Hindlimb muscle (tissue), 1 donor: ENCODE data around the gene ARVCF. TPM values are rescaled to one million over a fixed set of nuclear protein-coding genes. Genes with fewer than 3 reads are reported as not detected.
"Not testable (repeated sequence)": the region's sequence is repeated elsewhere in the genome, so short reads cannot be mapped to it uniquely, and the experiment has no call there.

Source experiments
- DNase-seq: peaks from one replicate; pipeline ENCODE4 v3.0.0-alpha.2; 2013
- polyA plus RNA-seq: library from polyadenylated mRNA; unstranded; fragments of 120-200 nt; gene quantifications from one replicate; pipeline ENCODE4 v1.2.1, GENCODE V29; 2013; ENCODE audit not compliant: insufficient read length

Gene ARVCF
- polyA plus RNA-seq, 1 donor: 134 TPM

DNA sequence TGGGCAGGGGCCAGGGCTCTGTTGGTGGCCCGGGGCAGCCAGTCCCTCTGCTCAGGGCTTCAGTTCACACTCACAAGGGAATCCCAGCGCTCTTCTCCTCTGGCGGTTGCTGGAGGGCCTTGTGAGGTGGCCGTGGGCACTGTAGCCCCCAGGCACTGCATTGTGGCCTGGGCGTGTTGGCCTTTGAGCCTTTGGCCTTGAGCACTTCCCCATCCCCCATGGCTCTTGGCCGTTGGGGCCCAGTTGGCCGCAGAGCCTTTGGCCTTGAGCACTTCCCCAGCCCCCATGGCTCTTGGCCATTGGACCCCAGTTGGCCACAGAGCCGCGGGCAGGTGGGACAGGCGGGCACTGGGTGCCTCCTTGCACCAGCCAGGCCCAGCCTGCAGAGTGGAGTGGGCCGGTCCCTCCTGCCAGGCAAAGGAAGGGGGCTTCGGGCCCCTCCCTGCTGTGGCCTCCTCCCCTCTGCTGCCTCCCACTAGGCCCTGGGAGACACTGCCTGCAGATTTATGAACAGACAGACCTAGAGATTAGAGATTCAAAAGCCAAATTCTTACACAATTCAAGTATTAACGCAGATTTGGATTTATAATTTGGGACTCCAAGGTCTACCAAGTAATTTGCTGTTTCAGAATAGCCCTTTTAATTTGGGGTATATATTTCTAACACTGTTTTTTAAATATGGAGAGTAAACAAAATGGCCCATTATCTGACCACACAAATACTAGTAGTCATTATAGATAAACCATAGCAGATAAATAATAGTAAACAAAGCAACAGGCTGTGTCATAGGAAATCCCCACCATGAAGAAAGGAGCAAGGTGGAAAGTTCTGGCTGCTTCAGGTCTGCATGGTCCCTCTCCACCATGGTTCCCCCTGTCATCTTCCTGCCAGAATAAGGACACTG lies 56.8 kb downstream of the ARVCF start:
- no peak for DNase-seq

DNA sequence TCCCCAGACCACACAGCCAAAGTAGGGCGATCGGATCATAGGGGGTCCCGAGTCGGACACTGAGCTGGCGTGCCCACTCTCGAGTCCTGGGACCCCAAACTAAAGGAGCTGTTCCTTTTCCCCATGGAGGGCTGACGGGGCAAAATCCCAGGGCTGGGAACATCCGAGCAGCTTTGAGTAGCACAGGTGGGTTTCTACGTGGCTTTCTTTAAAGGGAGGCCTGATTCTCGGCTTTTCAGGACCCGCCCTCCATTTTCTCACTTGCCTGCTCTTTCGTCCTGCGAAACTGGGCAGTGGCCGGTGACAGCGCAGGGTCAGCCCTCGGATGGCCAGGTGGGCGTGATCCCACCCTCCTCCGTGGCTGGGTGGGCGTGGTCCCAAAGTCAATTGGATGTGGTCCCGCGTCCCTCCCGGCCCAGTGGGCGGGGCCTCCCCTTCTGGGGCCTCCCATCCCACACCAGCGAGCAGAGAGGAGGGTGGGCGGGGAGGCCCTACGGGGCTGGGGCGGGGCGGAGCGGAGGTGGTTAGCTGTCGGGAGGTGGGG lies 57.5 kb downstream of the ARVCF start:
- DNase-seq: peak; percentile 83

DNA sequence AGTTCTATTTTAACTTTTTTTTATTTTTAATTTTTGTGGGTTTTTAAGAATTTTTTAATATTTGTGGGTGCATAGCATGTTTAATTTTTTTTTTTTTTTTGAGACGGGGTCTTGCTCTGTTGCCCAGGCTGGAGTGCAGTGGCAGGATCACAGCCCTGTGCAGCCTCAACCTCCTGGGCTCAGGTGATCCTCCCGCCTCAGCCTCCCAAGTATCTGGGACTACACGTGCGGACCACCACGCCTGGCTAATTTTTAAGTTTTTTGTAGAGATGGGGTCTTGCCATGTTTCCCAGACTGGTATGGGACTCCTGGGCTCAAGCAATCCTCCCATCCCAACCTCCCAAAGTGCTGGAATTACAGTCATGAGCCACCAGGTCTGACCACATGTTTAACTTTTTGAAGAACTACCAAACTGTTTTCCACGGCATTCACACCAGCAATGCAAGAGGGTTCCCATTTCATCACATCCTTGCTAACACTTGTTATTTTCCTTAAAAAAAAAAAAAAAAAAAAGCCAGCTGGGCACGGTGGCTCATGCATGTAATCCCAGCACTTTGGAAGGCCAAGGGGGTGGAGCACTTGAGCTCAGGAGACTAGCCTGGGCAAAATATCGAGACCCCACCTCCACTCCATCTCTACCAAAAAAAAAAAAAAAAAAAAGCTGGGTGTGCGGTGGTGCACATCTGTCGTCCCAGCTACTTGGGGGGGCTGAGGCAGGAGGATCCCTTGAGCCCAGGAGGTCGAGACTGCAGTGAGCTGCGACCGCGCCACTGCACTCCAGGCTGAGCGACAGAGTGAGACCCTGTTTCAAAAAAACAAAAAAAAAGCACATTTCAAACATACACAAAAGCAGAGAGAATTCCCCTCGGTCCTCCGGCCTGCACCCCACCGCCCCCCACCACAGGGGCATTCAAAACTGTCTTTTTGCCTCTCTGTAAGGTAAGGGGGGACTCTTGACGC lies 58.3 kb downstream of the ARVCF start:
- no peak for DNase-seq

DNA sequence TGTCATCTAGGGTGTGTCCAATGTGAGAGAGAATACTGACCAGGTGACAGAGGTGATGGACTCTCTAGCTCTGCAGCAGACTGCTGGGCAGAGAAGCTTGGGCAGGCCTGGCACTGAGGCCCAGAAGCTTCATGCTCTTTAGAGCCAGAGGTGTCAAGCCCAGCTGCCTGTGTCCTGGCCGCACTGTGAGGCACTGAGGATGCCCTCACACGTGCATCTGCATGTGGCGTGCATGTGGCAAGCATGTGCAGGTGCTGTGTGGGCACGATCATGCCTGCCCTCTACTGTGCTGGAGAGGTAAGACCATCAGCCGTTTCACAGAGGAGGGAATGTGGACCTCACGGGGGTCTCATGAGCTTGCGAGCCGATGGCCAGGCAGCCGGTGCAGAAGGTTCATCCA lies 59.2 kb downstream of the ARVCF start:
- no peak for DNase-seq

DNA sequence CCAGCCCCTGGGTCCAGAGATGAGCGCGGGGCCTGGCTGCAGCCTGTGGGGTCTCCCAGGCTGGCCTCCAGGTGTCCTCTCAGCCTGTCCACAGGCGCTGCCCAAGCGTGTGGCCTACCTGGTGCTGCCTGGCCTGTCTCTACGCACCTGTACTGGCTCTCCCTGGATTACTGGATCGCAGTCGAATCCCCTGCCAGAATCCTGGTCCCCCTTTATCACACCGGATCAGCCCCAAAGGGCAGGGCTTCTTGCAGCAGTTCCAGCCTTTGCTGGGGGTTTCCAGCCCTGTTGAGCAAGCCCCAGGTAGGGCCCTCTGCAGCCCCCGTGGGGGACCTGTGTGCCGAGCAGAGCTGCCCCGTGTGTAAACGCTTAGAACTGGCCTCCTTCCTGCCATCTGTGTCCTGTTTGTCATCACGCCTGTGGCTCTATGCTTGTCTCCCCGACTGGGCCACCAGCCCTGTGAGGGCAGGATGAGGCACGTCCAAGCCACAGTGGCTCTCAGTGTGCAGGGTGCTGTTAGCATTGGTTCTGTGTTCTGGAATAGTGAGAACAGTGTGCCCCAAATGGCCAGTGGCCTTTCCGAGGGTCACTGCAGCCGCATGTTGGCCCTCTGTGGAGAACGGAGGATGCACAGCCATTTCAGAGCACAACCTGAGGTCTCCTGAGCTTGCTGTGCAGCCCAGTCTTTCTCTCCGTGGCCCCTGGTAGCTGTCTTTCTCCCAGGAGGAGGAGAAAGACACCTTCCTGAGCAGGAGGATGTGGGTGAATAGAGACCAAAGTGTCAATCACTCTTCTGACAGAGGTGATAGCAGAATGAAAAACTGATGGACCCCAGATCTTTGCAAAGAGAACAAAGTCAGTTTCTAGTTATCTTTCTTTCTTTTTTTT lies 61.1 kb downstream of the ARVCF start:
- DNase-seq: no peak

DNA sequence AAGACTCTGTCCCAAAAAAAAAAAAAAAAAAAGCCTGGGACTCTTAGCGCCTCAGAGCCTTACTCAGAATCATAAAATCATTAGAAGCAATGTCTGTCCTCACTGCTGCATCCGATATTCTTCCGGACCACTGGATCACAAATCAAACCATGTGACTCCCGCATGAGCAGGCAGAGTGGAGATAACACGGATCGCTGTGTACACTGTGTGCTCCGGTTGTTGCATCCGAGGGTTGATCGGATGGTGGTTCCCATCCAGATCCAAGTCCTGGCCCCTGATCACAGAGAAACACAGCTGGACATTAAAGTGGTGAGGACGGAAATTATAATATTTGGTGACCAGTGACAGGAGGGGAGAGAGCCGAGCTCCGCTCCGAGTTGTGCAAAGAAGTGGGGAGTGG lies 65.3 kb downstream of the ARVCF start:
- no peak for DNase-seq

DNA sequence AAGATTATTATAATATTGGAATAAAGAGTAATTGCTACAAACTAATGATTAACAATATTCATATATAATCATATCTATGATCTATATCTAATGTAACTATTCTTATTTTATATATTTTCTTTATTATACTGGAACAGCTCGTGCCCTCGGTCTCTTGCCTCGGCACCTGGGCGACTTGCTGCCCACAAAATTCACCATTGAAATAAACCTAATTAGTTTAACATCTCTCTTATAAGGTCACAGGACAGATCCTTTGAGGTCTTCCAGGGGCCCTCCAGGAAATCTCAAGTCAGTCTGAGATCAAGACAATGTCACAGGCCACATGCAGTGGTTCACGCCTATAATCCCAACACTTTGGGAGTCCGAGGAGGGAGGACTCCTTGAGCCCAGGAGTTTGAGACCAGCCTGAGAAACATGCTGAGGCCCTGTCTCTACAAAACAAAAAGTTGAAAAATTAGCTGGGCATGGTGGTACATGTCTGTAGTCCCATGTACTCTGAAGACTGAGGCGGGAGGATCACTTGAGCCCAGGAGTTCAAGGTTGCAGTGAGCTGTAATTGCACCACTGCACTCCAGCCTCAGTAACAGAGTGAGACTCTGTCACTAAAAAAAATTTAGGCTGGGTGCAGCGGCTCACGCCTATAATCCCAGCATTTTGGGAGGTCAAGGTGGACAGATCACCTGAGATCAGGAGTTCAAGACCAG lies 68.4 kb downstream of the ARVCF start:
- no peak for DNase-seq

DNA sequence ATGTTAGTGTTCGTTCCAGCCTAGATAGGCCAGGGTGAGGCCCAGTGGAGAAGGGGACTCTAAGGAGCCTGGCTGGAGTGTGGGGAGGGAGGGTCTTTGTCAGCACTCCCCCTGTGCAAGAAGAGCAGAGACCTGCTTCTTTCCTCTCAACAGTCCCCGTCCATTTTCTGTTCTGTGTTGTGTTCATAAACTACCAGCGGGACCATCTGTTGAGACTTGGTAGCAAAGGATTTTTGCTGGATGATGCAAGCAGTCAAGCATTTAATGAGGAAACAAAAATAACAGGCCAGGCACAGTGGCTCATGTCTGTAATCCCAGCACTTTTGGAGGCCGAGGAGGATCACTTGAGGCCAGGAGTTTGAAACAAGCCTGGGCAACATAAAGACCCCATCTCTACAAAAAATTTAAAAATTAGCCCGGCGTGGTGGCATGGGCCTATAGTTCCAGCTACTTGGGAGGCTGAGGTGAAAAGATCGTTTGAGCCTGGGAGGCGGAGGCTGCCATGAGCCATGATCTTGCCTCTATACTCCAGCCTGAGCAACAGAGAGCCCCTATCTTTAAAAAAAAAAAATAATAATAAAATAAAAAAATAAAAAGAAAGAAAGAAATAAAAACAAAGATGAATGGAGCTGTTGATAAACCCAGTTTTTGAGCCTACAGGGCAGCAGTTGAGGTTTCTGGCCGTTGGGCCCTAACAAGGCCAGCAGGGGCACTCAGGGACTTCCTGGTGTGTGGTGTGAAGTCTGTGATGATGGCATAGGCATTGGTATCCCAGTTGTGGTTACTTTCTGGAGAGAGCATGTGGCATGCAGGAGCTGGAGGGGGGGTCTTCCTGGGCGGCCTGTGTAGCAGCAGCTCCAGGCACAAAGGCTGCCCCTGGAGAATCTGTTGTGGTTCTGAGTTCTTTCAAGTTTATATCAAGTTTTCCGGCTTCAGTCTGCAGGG lies 73.3 kb downstream of the ARVCF start:
- DNase-seq: peak; percentile 60

DNA sequence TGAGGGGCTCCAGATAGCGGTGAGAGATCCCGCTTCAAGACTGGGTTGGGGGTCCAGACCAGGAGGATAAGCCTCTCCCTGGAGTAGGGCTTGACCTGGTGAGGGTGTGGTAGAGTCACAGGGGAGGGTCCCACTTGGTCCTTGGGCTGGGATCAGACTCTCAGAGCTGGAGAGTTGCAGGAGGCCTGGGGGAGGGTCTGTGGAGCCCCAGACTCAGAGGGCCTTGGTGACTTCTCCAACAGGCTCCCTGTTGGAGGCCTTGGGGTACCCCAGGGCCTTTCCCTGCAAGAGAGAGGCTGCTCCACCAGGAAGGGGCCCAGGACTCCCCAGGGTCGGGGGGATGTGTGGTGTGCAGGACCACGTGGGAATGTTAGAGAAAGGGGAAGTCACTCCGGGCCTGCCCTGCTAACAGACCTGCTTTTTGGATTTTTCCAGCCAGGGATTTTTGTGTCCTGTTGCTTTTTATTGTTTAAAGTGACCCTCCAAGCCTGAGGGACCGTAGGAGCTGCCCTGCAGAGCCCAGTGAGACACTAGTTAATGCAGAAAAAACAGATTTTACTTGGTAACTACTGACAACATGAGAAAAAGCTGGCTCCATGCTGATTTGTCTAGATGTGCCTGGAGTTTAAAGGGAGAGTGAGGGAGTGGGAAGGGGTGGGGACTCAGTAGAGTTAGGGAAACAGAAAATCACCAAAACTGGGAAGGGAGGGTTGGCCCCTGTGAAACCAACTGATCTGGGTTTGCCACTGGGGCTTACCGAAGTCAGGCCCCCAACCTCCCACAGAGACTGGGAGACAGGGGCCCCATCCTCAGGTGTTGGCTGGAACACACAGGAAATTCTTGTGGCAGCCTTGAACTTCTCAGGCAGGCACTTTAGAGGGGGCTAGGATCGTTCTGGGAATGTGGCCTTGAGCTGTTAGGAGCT lies 74.2 kb downstream of the ARVCF start:
- peak; percentile 80 for DNase-seq

DNA sequence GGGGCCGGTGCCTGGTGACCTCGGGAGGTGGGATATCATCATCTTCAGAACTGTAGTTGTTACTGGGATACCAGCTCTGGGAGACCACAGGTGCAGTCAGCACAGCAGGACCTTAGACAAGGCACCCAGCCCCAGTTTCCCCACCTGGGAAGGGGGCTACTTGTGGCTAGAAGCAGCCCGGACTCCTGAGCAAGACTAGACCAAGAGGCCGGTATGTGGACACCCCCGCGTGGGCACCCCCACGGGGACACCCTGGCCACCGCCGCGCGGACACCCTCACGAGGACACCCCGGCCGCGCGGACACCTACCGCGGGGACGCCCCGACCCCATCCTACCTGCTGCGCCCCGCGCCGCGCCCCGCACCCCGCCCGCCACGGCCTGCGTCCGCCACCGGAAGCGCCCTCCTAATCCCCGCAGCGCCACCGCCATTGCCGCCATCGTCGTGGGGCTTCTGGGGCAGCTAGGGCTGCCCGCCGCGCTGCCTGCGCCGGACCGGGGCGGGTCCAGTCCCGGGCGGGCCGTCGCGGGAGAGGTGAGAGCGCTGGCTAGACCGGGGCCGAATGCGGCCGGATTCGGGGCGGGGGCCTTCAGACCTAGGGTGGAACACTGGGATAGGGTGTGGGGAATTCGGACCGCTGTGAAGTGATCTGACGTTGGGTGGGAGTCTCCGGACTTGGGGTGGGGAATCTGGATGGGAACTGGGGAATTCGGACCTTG lies 75.1 kb downstream of the ARVCF start, which contains the start of the genes COMT and TXNRD2:
Gene COMT (plus strand): TSS at position 408 of the 718 bp plus-strand sequence. CDS start 20,755 bp downstream, outside the sequence.
Gene TXNRD2 (minus strand): TSS at position 454 of the 718 bp plus-strand sequence. CDS start 15 bp downstream, at position 439.
- DNase-seq: peak; percentile 68

DNA sequence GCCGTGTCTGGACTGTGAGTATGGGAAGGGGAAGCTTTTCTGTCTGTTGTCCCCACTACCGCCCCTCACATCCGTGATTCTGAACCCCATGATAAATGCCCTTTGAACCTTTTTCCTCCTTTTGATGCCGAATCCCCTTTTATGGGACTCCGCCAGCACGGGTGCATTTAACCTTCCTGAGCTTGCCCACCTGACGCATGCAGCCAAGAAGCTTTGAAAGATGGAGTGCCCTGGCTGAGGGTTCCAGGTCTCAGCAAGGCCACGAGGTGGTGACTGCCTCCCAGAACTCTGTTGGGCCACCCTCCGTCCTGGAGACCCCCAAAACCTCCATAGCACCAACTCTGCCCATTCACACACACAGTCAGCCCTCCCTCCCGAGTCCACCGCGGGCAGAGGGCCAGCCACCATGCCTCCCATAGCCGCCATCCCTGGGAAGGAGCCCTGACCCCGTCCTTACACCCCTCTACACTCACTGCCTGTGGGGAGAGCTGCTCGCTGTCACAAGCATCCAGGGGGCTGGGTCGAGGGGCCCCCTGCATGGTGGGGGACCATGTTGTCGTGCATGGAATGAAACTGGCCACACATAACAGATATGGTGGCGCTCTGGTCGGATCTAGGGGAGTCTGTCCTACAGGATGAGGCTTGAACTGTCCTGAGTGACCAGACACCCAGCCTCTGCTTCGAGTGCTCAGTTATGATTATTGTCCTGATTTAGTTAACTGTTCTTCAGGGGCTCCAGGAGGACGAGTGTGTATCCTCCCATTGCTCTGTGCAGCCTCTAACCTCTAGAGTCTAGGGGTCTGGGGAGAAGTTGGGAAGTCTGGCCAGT lies 75.9 kb downstream of the ARVCF start:
- no peak for DNase-seq

DNA sequence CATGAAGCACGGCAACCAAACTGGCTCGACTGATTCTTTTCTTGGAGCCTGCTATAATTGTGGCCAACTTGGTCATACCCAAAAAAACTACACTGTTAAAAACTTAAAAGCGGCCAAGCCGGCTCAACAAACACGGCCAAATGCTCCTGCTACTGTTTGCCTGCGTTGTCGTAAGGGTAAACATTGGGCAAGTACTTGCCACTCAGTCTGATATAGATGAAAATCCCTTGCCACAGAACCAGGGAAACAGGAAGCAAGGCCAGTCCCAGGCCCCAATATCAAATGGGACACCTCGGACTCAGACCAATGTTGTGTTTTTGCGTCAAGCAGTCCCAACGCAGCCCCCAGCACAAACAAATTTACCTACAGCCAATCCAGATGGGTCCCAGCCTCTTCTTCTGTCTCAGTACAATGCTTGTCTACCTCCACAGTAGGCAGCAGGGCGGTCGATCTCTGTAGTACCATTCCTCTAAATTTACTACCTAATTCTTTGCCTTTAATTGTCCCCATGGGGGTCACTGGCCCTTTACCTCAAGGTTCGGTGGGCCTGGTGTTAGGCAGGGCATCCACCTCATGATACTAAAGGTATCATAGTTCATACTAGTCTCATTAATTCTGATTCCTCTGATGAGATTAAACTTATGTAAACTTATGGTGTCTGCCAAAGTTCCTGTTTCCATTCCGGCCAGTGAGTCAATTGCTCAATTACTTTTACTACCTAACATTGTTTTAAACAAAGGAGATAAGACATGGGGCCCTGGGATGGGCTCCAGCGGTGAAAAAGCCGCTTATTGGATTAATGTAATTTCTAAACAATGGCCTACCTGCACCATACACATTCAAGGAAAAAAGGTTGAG lies 78.8 kb downstream of the ARVCF start:
- DNase-seq: no peak

DNA sequence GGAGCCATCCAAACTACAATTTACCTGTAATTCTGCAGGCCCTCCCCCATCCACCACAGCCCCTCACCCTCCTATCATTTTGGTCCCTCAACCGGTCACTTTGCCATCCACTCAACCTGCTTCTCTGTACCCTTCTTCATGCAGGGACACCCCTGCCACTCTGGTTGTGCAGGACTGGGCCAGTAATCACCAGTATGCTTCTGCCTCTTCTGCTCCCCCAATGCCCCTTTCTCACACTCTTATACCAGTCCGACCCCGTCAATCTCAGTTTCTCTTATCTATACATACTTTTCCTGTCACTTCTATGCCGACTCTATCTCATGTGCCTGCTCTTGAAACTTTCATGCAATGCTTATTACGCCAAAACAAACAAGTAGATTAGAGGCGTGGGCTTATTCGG lies 80.1 kb downstream of the ARVCF start:
- DNase-seq: no peak

DNA sequence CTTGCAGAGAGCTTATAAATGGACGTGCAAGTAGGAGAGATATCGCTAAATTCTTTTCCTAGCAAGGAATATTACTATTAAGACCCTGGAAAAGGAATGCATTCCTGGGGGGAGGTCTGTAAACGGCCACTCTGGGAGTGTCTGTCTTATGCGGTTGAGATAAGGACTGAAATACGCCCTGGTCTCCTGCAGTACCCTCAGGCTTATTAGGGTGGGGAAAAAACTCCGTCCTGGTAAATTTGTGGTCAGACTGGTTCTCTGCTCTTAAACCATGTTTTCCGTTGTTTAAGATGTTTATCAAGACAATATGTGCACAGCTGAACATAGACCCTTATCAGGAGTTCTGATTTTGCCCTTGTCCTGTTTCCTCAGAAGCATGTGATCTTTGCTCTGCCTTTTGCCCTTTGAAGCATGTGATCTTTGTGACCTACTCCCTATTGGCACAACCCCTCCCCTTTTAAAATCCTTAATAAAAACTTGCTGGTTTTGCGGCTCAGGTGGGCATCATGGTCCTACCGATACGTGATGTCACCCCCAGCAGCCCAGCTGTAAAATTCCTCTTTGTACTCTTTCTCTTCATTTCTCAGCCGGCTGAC lies 81.4 kb downstream of the ARVCF start:
- not testable (repeated sequence) for DNase-seq
